Measurements from ENCODE around the gene CCDC85C. TPM values are rescaled to one million over a fixed set of nuclear protein-coding genes. Genes with fewer than 3 reads are reported as not detected.

Gene CCDC85C
- total RNA-seq, 6 experiments from 2014 or later = 31.3 to 41.4 (median 34.3) TPM

DNA sequence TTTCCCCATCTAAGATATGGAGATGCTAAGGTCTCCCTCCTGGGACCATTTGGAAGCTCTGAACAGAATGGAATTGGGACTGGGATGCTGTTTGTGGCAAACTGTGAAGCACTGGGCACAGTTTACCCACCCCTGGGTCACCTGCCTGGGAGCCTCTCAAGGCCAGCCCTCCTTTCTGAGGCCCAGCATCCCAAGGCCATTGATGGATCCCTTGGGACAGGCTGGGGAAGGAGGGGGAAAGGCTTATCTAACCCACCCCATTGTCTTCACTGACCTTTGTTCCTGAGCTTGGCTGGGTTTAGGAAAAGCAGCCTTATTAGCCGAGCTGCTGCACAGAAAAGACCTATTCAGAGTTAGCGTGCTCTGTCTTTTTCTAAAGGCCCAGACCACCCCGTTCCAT is 5.2 kb downstream of the CCDC85C start:
- Mint-ChIP-seq H3K9me3 (no peaks in the 10 kb centered on the region; the same call in 1 of the 2 replicates), H3K27ac (no peak overlapping the region), H3K27me3 (ENCODE audit: insufficient read depth) (no peaks in the 10 kb centered on the region), H3K36me3 (ENCODE audit: low read depth) (no peaks in the 10 kb centered on the region; the same call in 1 of the 2 replicates), H3K4me3 (no peak overlapping the region), H3K4me1 (ENCODE audit: low read depth) (peaks cover 50% of the 10 kb centered on the region)
- no peak for DNase-seq
- TF ChIP-seq, protein P1, sequence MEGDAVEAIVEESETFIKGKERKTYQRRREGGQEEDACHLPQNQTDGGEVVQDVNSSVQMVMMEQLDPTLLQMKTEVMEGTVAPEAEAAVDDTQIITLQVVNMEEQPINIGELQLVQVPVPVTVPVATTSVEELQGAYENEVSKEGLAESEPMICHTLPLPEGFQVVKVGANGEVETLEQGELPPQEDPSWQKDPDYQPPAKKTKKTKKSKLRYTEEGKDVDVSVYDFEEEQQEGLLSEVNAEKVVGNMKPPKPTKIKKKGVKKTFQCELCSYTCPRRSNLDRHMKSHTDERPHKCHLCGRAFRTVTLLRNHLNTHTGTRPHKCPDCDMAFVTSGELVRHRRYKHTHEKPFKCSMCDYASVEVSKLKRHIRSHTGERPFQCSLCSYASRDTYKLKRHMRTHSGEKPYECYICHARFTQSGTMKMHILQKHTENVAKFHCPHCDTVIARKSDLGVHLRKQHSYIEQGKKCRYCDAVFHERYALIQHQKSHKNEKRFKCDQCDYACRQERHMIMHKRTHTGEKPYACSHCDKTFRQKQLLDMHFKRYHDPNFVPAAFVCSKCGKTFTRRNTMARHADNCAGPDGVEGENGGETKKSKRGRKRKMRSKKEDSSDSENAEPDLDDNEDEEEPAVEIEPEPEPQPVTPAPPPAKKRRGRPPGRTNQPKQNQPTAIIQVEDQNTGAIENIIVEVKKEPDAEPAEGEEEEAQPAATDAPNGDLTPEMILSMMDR (IDR thresholded peaks at IDR 0.05) = no peak

DNA sequence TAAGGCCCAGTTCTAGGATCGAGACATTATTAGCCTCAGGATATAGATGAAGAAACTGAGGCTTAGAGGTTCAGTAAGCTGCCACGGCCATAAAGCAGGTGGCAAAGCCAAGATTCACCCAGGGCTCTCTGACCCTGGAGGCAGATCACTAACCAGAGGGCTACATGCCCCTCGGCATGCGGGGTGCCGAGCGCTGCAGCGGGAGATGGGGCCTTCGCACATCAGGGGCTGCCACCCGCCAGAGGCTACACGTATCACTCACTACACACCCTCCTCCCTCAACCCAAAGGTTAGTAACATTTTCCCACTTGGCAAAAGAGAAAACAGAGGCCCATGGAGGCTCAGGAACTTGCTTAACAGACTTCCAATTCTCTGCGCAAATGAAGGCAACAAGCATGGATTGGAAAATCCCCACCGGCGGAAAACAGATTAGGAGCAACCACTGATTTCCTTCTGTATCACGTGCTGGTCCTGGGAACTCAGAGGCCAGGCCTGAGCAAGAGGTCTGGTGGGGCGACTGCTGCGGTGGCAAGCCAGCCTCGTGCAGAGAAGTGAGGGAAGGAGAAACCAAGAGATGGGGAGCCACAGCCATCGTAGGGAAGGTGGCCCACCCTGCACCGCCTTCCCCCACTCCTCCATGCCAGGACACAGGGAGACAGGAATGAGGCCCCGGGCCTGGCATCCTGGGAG is 6.0 kb downstream of the CCDC85C start:
- Mint-ChIP-seq H3K4me3 (no peak overlapping the region), H3K27ac (no peak overlapping the region), H3K9me3 (no peaks in the 10 kb centered on the region; the same call in 1 of the 2 replicates), H3K36me3 (ENCODE audit: low read depth) (no peaks in the 10 kb centered on the region; the same call in 1 of the 2 replicates), H3K27me3 (ENCODE audit: insufficient read depth) (no peaks in the 10 kb centered on the region), H3K4me1 (ENCODE audit: low read depth) (peaks cover 50% of the 10 kb centered on the region)
- no peak for DNase-seq
- TF ChIP-seq, protein P1 (IDR thresholded peaks at IDR 0.05) = no peak

DNA sequence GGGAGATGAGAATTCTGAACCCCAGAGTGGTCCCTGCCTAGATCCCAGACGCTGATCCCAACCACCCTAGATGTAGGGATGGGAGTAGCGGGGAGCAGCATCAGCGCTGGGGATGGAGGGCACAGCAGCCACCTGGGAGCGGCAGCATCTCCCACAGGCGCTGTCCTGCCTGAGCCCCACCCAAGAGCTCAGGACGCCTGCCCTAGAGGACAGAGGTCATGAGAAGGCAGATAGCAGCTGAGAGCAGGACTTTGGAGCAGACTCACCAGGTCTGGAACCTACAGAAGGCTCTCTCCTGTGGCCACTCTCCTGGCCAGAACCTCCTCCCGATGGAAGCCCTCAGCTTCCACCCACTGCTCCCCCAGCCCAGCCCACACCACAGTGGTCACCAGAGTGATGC is 7.2 kb downstream of the CCDC85C start:
- H3K27me3 Mint-ChIP-seq (ENCODE audit: insufficient read depth) = no peaks in the 10 kb centered on the region
- no peak overlapping the region for H3K4me3 Mint-ChIP-seq
- H3K27ac Mint-ChIP-seq = no peak overlapping the region
- TF ChIP-seq, protein P1 (IDR thresholded peaks at IDR 0.05) = no peak
- no peaks in the 10 kb centered on the region for H3K36me3 Mint-ChIP-seq (ENCODE audit: low read depth)
- no peak for DNase-seq
- no peaks in the 10 kb centered on the region for H3K9me3 Mint-ChIP-seq
- H3K4me1 Mint-ChIP-seq (ENCODE audit: low read depth) = peaks cover 51% of the 10 kb centered on the region

DNA sequence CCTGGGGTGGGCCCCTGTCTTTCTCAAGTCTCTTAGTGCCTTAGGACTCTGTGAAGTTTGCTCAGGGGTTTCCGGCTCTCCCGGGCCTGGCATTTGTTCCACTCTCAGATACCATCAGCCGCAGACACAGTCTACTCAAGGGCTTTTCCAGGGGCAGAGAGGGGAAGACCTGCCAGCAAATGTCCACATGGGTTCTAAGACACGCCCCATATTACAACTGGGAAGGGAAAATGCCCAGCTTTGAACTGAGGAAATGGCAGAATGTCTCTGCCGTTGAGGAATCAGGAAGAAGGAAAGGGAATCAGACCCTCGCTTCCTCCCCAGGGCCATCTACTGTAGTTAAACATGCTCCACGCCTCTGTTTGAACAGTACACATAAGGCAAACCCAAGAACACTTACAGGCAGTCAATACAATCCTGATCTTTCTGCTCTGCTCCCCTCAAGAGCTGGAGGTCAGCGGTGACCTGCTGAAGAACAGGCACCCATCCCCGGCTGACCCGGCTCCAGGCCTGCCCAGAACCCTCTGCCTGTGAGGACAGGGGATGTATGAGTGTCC is 7.9 kb downstream of the CCDC85C start:
- no peaks in the 10 kb centered on the region for H3K27me3 Mint-ChIP-seq (ENCODE audit: insufficient read depth)
- no peak overlapping the region; the same call in 1 of the 2 replicates for H3K27ac Mint-ChIP-seq
- TF ChIP-seq, protein P1 (IDR thresholded peaks at IDR 0.05) = no peak
- DNase-seq = no peak
- no peaks in the 10 kb centered on the region for H3K36me3 Mint-ChIP-seq (ENCODE audit: low read depth)
- no peak overlapping the region for H3K4me3 Mint-ChIP-seq
- peaks cover 44% of the 10 kb centered on the region for H3K4me1 Mint-ChIP-seq (ENCODE audit: low read depth)
- no peaks in the 10 kb centered on the region for H3K9me3 Mint-ChIP-seq

DNA sequence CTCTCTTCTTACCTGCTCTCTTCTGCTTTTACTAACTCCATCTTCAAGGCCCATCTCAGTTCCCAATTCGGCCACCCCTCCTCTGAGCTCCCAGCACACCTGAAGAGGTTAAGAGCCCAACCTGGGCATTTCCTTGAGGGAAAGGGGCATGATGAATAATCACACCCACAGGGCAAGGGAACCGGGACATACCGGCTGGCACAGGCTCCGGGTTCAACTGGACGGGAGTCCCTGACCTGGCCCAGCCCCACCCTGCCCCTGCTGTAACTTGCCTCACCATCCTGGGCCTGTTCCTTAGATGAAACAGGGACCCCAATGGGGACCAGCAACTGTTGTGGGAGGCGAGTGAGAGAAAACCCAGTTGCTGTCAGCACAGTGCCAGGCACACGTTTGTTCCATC is 8.5 kb downstream of the CCDC85C start:
- no peak overlapping the region for H3K27ac Mint-ChIP-seq
- H3K36me3 Mint-ChIP-seq (ENCODE audit: low read depth) = no peaks in the 10 kb centered on the region
- no peak for DNase-seq
- TF ChIP-seq, protein P1 (IDR thresholded peaks at IDR 0.05) = no peak
- no peaks in the 10 kb centered on the region for H3K9me3 Mint-ChIP-seq
- peak overlapping the region; percentile 7 for H3K4me3 Mint-ChIP-seq
- H3K27me3 Mint-ChIP-seq (ENCODE audit: insufficient read depth) = no peaks in the 10 kb centered on the region
- peaks cover 42% of the 10 kb centered on the region for H3K4me1 Mint-ChIP-seq (ENCODE audit: low read depth)
